HG02970 (cell line): Measurements from ENCODE around the gene CACNA2D3.

Experiments used
- ATAC-seq: cut with Tn5 transposase; IDR thresholded peaks from one replicate; pipeline ENCODE4 v1.9.1; 2021; ENCODE audit warnings: mild to moderate bottlenecking, moderate library complexity, moderate number of reproducible peaks; ENCODE audit not compliant: unreplicated experiment, low FRiP score

CACNA2D3 gene

GRCh38 chr3:54703923-54704322 is 581.6 kb downstream of the CACNA2D3 start:
- ATAC-seq, result no peak

- ATAC-seq, result no peak
Measured at GRCh38 chr3:54705730-54706129, 583.4 kb downstream of the CACNA2D3 start.

- no peak for ATAC-seq
Measured at GRCh38 chr3:54706738-54707137, 584.4 kb downstream of the CACNA2D3 start.

GRCh38 chr3:54709785-54710184 is 587.4 kb downstream of the CACNA2D3 start:
- ATAC-seq, result no peak

- no peak for ATAC-seq
Measured at GRCh38 chr3:54710954-54711353, 588.6 kb downstream of the CACNA2D3 start.

- ATAC-seq, result no peak
Measured at GRCh38 chr3:54712539-54712938, 590.2 kb downstream of the CACNA2D3 start.

- no peak for ATAC-seq
Measured at GRCh38 chr3:54713031-54713430, 590.7 kb downstream of the CACNA2D3 start.

- no peak for ATAC-seq
Measured at GRCh38 chr3:54713455-54713854, 591.1 kb downstream of the CACNA2D3 start.

GRCh38 chr3:54714035-54714434 is 591.7 kb downstream of the CACNA2D3 start:
- no peak for ATAC-seq

GRCh38 chr3:54717506-54717905 is 595.2 kb downstream of the CACNA2D3 start:
- ATAC-seq, result no peak

GRCh38 chr3:54719914-54720313 is 597.6 kb downstream of the CACNA2D3 start:
- ATAC-seq, result no peak

GRCh38 chr3:54720604-54721003 is 598.3 kb downstream of the CACNA2D3 start:
- ATAC-seq, result no peak

GRCh38 chr3:54731732-54732445 is 609.5 kb downstream of the CACNA2D3 start:
- ATAC-seq, result no peak

- no peak for ATAC-seq
Measured at GRCh38 chr3:54733106-54734006, 611.0 kb downstream of the CACNA2D3 start.

- ATAC-seq, result no peak
Measured at GRCh38 chr3:54736459-54736858, 614.1 kb downstream of the CACNA2D3 start.

GRCh38 chr3:54743755-54744154 is 621.4 kb downstream of the CACNA2D3 start:
- ATAC-seq, result no peak

GRCh38 chr3:54744291-54744690 is 621.9 kb downstream of the CACNA2D3 start:
- no peak for ATAC-seq

GRCh38 chr3:54745843-54746242 is 623.5 kb downstream of the CACNA2D3 start:
- ATAC-seq, result no peak

GRCh38 chr3:54746722-54747121 is 624.4 kb downstream of the CACNA2D3 start:
- no peak for ATAC-seq

GRCh38 chr3:54755756-54756155 is 633.4 kb downstream of the CACNA2D3 start:
- ATAC-seq, result no peak

GRCh38 chr3:54756330-54756731 is 634.0 kb downstream of the CACNA2D3 start:
- ATAC-seq, result no peak

GRCh38 chr3:54758461-54758860 is 636.1 kb downstream of the CACNA2D3 start:
- no peak for ATAC-seq
